Liver (tissue), 9 donors: Measurements from ENCODE around the gene IFNLR1. TPM values are rescaled to one million over a fixed set of nuclear protein-coding genes. Genes with fewer than 3 reads are reported as not detected.

Experiments used
- DNase-seq: peaks from one replicate; pipeline ENCODE4 v3.0.0-alpha.2; 2017; ENCODE audit warnings: low spot score
- H3K27ac ChIP-seq, 2 donors: one replicate each; pipeline ENCODE4 v1.7.0; 2013; ENCODE audit warnings: inconsistent platforms in 2 of 2, low read length in 2 of 2, control low read depth in 1 of 2, low read depth in 1 of 2, mild to moderate bottlenecking in 1 of 2
- H3K27me3 ChIP-seq, 4 donors: one replicate each; pipeline versions ENCODE4 v1.6.1 to v1.7.0; 2013; ENCODE audit warnings: low read length in 3 of 4, inconsistent platforms in 1 of 4, mild to moderate bottlenecking in 1 of 4, moderate library complexity in 1 of 4; ENCODE audit not compliant: control insufficient read depth in 4 of 4, insufficient read depth in 4 of 4
- H3K36me3 ChIP-seq, 4 donors: one replicate each; pipeline versions ENCODE4 v1.6.1 to v1.7.0; 2013; ENCODE audit warnings: low read length in 3 of 4, mild to moderate bottlenecking in 3 of 4, low read depth in 1 of 4, moderate library complexity in 1 of 4; ENCODE audit not compliant: control insufficient read depth in 4 of 4, insufficient read depth in 3 of 4
- H3K4me1 ChIP-seq, 4 donors: one replicate each; pipeline versions ENCODE4 v1.6.1 to v1.7.0; 2013; ENCODE audit warnings: low read length in 3 of 4, mild to moderate bottlenecking in 3 of 4, moderate library complexity in 1 of 4; ENCODE audit not compliant: control insufficient read depth in 4 of 4, insufficient read depth in 4 of 4
- H3K4me3 ChIP-seq, 3 donors: one replicate each; pipeline versions ENCODE4 v1.6.1 to v1.7.0; 2013; ENCODE audit warnings: low read length in 3 of 3, control low read depth in 1 of 3, low read depth in 1 of 3, mild to moderate bottlenecking in 1 of 3
- H3K9ac ChIP-seq, 2 donors: one replicate each; pipeline ENCODE4 v1.7.0; 2013; ENCODE audit warnings: low read length in 2 of 2, mild to moderate bottlenecking in 2 of 2, moderate library complexity in 2 of 2, control low read depth in 1 of 2, low read depth in 1 of 2
- H3K9me3 ChIP-seq, 4 donors: one replicate each; pipeline versions ENCODE4 v1.6.1 to v1.7.0; 2013; ENCODE audit warnings: low read length in 3 of 4; ENCODE audit not compliant: control insufficient read depth in 4 of 4
- EGR1 ChIP-seq, 2 donors: IDR thresholded peaks; 2 replicates each; pipeline ENCODE4 v1.6.1; 2016 to 2018; ENCODE audit warnings: antibody characterized with exemption in 2 of 2, low read depth in 2 of 2
- GABPA ChIP-seq, 2 donors: IDR thresholded peaks in 1 of 2; conservative IDR thresholded peaks in 1 of 2; 2 replicates each; pipeline ENCODE4 v1.6.1; 2016; ENCODE audit warnings: antibody characterized with exemption in 2 of 2, mild to moderate bottlenecking in 1 of 2, moderate library complexity in 1 of 2
- HNF4G ChIP-seq: IDR thresholded peaks from 2 replicates; pipeline ENCODE4 v1.6.1; 2016; ENCODE audit warnings: antibody characterized with exemption
- NR2F2 ChIP-seq: IDR thresholded peaks from 2 replicates; pipeline ENCODE4 v1.6.1; 2016; ENCODE audit warnings: antibody characterized with exemption
- RAD21 ChIP-seq, 2 donors: IDR thresholded peaks; 2 replicates each; pipeline ENCODE4 v1.6.1; 2016; ENCODE audit warnings: antibody characterized with exemption in 2 of 2, mild to moderate bottlenecking in 2 of 2
- RXRA ChIP-seq, 2 donors: IDR thresholded peaks; 2 replicates each; pipeline ENCODE4 v1.6.1; 2017 to 2018; ENCODE audit warnings: antibody characterized with exemption in 2 of 2, mild to moderate bottlenecking in 1 of 2
- TAF1 ChIP-seq: conservative IDR thresholded peaks from 2 replicates; pipeline ENCODE4 v1.6.1; 2016; ENCODE audit warnings: antibody characterized with exemption, mild to moderate bottlenecking
- YY1 ChIP-seq: IDR thresholded peaks from 2 replicates; pipeline ENCODE4 v1.6.1; 2016; ENCODE audit warnings: antibody characterized with exemption, mild to moderate bottlenecking
- WGBS: extraction: QIAGEN DNeasy Blood & Tissue Kit; methylation state at CpG from one replicate; pipeline ENCODE4 v1.1.7; 2013; 5-methylcytosine and 5-hydroxymethylcytosine counted together
- polyA plus RNA-seq, 2 donors: library from polyadenylated mRNA; stranded (reverse) in 1 of 2; unstranded in 1 of 2; fragments of 200-250 nt in 1 of 2; fragments of >200 nt in 1 of 2; fragmentation: Nextera tagmentation in 1 of 2; extraction: Ambion mirVana in 1 of 2; gene quantifications; one replicate each; pipeline versions ENCODE4 v1.2.1 to v1.2.3, GENCODE V29; 2013 to 2015
- total RNA-seq, 2 donors: library from RNA; depleted of rRNA; stranded (reverse); fragments of >200 nt; gene quantifications; one replicate each; pipeline ENCODE4 v1.2.3, GENCODE V29; 2014
- TF ChIP-seq, protein P1 (sequence below): fragments of 150-350 bp; IDR thresholded peaks from 2 replicates; pipeline ENCODE4 v1.5.1; 2017; ENCODE audit warnings: improper control_type of control experiment, low read depth, low read length; ENCODE audit not compliant: missing input control
- TF ChIP-seq, protein P2 (sequence below): IDR thresholded peaks from 2 replicates; pipeline ENCODE4 v1.6.1; 2016; ENCODE audit warnings: antibody characterized with exemption
- TF ChIP-seq, protein P3 (sequence below): IDR thresholded peaks from 2 replicates; pipeline ENCODE4 v1.6.1; 2016; ENCODE audit warnings: antibody characterized with exemption
- TF ChIP-seq, protein P4 (sequence below): IDR thresholded peaks from 2 replicates; pipeline ENCODE4 v1.6.1; 2016; ENCODE audit warnings: antibody characterized with exemption
- TF ChIP-seq, protein P5 (sequence below): IDR thresholded peaks from 2 replicates; pipeline ENCODE4 v1.6.1; 2016; ENCODE audit warnings: antibody characterized with exemption, mild to moderate bottlenecking
- donor health status: healthy.
- donor health status: healthy.
- donor health status: healthy.
- donor health status: healthy.
- donor health status: healthy.

The IFNLR1 gene
- total and polyA plus RNA-seq, 4 donors: 2.2 to 6.4 (median 3.5) TPM

DNA sequence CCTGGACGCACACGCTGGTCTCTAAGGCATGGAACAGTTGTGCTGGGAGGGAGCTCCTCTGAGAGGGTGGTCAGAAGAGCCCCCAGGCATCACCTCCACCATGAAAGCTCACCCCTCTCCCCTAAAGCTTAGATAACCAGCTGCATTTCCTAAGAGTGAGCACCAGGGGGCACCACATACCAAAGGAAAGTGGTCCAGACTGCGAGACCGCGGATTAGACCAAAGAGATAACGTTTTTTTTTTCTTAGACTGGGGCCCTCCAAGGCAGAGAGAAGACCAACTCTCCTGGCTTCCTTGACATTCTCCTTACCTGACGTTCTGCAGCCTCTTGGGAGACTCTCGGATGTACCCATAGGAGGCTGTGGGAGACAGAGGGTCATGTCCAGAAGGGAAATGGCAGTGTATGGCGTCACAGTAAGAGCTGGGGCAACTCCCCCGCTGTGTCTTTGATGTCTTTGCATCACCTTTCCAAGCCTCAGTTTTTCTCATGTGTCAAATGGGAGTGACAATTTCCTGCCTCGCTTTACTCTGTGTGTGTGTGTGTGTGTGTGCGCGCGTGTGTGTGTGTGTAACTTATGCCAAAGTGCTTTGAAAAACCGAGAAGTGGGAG lies 12.3 kb upstream of the IFNLR1 start:
- Histone ChIP-seq H3K9me3 (no peaks in the 10 kb centered on the region), H3K4me1 (peaks cover 0 to 7% (median 4%) of the 10 kb centered on the region in 4 donors), H3K9ac (peak overlapping the region; percentile 31 to 41), H3K36me3 (no peaks in the 10 kb centered on the region), H3K27me3 (no peaks in the 10 kb centered on the region), H3K27ac (no peak overlapping the region), H3K4me3 (no peak overlapping the region)
- TF ChIP-seq YY1 (no peak), RAD21 (IDR thresholded peaks at IDR 0.05) (peak; percentile 95 to 96)
- TF ChIP-seq, protein P1, sequence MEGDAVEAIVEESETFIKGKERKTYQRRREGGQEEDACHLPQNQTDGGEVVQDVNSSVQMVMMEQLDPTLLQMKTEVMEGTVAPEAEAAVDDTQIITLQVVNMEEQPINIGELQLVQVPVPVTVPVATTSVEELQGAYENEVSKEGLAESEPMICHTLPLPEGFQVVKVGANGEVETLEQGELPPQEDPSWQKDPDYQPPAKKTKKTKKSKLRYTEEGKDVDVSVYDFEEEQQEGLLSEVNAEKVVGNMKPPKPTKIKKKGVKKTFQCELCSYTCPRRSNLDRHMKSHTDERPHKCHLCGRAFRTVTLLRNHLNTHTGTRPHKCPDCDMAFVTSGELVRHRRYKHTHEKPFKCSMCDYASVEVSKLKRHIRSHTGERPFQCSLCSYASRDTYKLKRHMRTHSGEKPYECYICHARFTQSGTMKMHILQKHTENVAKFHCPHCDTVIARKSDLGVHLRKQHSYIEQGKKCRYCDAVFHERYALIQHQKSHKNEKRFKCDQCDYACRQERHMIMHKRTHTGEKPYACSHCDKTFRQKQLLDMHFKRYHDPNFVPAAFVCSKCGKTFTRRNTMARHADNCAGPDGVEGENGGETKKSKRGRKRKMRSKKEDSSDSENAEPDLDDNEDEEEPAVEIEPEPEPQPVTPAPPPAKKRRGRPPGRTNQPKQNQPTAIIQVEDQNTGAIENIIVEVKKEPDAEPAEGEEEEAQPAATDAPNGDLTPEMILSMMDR: peak; percentile 92
- 29% methylated on average over 15 of the region's 15 CpGs for WGBS
- peak; percentile 71 for DNase-seq

DNA sequence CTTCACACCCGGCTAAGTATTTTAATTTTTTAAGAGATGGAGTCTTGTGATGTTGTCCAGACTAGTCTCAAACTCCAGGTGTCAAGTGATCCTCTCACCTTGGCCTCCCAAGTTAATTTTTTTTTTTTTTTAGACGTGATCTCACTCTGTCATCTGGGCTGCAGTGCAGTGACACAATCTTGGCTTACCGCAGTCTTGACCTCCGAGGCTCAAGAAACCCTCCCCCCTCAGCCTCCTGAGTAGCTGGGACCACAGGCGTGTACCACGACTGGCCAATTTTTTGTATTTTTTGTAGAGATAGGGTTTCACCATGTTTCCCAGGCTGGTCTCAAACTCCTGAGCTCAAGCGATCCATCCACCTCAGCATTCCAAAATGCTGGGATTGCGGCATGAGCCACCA lies 11.7 kb upstream of the IFNLR1 start:
- H3K9me3 ChIP-seq: no peaks in the 10 kb centered on the region
- no peaks in the 10 kb centered on the region for H3K27me3 ChIP-seq
- 56% methylated on average over 8 of the region's 8 CpGs for WGBS
- H3K4me3 ChIP-seq: no peak overlapping the region
- no peak overlapping the region for H3K9ac ChIP-seq
- H3K36me3 ChIP-seq: no peaks in the 10 kb centered on the region
- no peak for DNase-seq
- TF ChIP-seq EGR1 (IDR thresholded peaks at IDR 0.05; ENCODE audit: low read depth in 2 of 2) (no peak), YY1 (no peak), HNF4G (no peak), NR2F2 (no peak), GABPA (IDR thresholded peaks at IDR 0.05 in 1 of 2, conservative IDR thresholded peaks at IDR 0.05 in 1 of 2) (no peak)
- TF ChIP-seq, protein P2, sequence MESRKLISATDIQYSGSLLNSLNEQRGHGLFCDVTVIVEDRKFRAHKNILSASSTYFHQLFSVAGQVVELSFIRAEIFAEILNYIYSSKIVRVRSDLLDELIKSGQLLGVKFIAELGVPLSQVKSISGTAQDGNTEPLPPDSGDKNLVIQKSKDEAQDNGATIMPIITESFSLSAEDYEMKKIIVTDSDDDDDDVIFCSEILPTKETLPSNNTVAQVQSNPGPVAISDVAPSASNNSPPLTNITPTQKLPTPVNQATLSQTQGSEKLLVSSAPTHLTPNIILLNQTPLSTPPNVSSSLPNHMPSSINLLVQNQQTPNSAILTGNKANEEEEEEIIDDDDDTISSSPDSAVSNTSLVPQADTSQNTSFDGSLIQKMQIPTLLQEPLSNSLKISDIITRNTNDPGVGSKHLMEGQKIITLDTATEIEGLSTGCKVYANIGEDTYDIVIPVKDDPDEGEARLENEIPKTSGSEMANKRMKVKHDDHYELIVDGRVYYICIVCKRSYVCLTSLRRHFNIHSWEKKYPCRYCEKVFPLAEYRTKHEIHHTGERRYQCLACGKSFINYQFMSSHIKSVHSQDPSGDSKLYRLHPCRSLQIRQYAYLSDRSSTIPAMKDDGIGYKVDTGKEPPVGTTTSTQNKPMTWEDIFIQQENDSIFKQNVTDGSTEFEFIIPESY: no peak
- TF ChIP-seq, protein P3, sequence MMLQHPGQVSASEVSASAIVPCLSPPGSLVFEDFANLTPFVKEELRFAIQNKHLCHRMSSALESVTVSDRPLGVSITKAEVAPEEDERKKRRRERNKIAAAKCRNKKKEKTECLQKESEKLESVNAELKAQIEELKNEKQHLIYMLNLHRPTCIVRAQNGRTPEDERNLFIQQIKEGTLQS: no peak
- no peak overlapping the region for H3K27ac ChIP-seq
- H3K4me1 ChIP-seq: peaks cover 0 to 7% (median 4%) of the 10 kb centered on the region in 4 donors

DNA sequence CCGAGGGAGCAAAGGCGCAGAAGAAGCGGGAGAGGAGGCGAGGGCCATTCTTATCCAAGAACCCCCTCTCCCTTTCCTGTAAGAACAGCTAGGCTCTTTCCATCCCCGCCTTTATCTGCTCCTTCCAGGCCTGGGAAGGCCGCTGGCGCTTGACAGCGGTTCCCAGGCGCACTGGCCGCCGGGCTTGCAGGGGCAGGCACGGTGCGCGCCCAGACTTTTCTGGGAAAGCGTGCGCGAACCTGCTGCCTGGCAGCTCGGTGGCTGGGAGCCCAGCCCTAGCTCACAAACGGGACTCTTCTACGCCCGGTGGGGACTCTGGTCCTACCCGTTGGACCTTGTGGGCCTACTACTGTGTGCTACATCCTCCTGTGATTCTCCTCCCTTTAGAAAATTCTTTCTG lies 8.8 kb upstream of the IFNLR1 start:
- no peaks in the 10 kb centered on the region for H3K36me3 ChIP-seq
- no peak for DNase-seq
- H3K27me3 ChIP-seq: no peaks in the 10 kb centered on the region
- H3K4me3 ChIP-seq: no peak overlapping the region
- H3K27ac ChIP-seq: no peak overlapping the region
- H3K4me1 ChIP-seq: peaks cover 0 to 7% (median 4%) of the 10 kb centered on the region in 4 donors
- H3K9ac ChIP-seq: no peak overlapping the region
- TF ChIP-seq YY1 (no peak), RAD21 (IDR thresholded peaks at IDR 0.05) (no peak), RXRA (IDR thresholded peaks at IDR 0.05) (no peak), NR2F2 (no peak), TAF1 (no peak), EGR1 (IDR thresholded peaks at IDR 0.05; ENCODE audit: low read depth in 2 of 2) (no peak), HNF4G (no peak)
- TF ChIP-seq, protein P4, sequence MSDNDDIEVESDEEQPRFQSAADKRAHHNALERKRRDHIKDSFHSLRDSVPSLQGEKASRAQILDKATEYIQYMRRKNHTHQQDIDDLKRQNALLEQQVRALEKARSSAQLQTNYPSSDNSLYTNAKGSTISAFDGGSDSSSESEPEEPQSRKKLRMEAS: no peak
- TF ChIP-seq, protein P5, sequence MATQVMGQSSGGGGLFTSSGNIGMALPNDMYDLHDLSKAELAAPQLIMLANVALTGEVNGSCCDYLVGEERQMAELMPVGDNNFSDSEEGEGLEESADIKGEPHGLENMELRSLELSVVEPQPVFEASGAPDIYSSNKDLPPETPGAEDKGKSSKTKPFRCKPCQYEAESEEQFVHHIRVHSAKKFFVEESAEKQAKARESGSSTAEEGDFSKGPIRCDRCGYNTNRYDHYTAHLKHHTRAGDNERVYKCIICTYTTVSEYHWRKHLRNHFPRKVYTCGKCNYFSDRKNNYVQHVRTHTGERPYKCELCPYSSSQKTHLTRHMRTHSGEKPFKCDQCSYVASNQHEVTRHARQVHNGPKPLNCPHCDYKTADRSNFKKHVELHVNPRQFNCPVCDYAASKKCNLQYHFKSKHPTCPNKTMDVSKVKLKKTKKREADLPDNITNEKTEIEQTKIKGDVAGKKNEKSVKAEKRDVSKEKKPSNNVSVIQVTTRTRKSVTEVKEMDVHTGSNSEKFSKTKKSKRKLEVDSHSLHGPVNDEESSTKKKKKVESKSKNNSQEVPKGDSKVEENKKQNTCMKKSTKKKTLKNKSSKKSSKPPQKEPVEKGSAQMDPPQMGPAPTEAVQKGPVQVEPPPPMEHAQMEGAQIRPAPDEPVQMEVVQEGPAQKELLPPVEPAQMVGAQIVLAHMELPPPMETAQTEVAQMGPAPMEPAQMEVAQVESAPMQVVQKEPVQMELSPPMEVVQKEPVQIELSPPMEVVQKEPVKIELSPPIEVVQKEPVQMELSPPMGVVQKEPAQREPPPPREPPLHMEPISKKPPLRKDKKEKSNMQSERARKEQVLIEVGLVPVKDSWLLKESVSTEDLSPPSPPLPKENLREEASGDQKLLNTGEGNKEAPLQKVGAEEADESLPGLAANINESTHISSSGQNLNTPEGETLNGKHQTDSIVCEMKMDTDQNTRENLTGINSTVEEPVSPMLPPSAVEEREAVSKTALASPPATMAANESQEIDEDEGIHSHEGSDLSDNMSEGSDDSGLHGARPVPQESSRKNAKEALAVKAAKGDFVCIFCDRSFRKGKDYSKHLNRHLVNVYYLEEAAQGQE: no peak
- TF ChIP-seq, protein P3: no peak
- TF ChIP-seq, protein P2: no peak
- WGBS: 88% methylated on average over 22 of the region's 22 CpGs
- H3K9me3 ChIP-seq: no peaks in the 10 kb centered on the region
